HPDE6-E6E7 (cell line): ENCODE results near the gene POLE4.

Experiments
- DNase-seq: peaks from one replicate; pipeline ENCODE4 v3.0.0; 2011; ENCODE audit warnings: missing footprints; ENCODE audit errors: extremely low spot score

The POLE4 gene

GRCh38 chr2:74958274-74959105 is at the start of gene POLE4:
Gene POLE4, plus strand, starts transcription at chr2:74958643. Its CDS starts 37 bp downstream, at chr2:74958680.
- peak; percentile 88 for DNase-seq

DNA sequence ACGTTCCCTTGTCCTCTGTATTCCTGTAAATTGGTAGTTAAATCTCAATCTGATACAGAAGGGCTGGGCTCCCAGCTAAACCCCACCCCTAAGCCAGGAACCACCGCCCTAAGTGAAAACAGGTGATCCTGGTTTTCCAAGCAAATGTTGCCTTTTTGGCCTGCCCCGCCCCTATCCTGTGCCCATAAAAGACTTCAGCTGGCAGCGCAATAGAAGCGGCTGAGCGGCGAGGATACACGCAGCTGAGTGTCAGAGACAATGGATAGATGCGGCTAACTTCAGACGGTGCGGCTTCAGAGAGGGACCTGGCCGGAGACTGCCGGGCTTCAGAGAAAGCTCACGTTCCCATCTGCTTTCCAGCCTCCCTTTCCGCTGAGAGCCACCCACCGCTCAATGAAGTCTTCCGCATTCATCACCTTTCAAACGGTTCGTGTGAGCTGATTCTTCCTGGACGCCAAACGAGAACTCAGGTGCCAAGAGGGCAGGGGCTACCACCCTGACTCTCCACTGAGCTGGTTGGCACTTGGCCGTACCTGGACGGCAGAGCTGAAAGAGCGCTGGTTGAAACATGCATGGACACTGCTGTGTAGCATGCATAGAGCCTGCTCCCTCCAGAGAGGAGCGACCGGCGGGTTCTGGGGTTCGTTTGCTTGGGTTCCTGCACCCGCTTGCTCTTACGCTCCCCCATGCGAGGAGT is 49.5 kb upstream of the POLE4 start:
- DNase-seq: no peak

DNA sequence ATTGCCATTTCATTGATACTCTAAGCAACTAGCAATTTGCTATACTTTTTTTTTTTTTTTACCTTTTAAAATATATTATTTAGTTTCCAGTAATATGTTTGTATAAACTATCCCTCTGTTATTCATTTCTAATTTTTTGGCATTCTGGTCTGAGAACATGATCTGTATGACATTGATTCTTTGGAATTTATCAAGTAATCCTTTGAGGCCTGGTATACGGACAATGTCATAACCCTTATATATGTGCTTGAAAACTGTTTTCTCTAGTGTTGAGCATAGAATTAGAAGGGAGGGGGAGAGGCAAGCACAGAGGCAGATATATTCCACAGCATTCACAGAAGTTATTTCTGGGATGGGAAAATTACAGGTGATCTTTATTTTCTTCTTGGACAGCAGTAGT is 48.2 kb upstream of the POLE4 start:
- no peak for DNase-seq

- DNase-seq: no peak
Measured at GRCh38 chr2:74911061-74911460, 47.4 kb upstream of the POLE4 start.

- DNase-seq: no peak
Measured at GRCh38 chr2:74915743-74916142, 42.7 kb upstream of the POLE4 start.

DNA sequence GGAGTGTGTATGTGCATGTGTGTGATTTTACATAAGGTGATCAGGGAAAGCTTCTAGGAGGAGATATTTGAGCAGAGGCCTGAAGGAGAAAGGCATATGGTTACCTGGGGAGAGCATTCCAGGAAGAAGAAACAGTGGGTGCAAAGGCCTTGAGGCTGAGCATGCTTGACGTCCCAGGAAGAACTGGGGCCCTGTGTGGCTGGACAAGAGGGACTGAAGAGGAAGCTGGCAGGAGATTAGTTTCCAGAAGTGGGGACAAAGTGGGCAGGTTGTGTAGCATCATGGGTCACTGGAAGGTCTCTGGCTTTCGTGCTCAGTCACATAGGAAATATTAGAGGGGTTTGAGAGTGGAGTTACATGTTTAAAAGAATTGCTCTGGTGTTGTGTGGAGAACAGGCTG is 42.0 kb upstream of the POLE4 start:
- no peak for DNase-seq

DNA sequence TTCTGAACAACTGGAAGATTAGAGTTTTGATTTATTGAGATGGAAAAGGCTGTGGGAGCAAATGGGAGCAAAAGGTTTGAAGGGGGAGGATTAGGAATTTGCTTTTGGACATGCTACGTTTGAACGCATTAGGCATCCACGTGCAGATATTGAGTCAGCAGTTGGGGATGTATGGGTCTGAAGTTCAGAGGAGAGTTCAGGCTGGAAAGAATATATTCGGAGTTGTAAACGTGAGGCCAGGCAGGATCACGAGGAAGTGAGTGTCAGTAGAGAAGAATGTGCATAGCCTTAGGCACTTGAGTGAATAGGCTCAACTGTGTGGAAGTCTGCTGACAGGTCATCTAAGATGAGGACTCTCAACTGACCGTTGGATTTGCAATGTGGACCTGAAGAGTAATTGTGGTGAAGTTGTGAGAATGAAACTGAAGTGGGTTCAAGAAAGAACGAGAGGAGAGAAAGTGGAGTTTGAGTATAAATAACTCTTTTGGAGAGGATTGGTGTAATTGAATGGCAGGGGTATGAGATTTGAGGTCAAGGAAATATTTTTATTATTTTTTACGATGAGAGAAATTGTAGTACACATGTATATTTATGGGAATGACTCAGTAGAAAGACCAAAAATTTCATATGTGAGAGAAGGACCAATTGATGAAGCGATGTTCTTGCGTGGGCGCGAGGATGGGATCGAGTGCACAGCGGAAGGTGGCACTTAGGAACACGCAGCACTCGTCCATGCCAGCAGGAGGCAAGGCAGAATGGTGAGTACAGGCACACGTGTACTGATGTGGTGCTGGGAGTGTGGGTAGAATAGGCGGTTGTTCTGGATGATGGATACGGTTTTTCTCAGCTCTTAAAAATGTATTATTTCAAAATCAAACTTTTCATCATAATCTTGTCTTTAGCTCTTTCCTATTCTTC is 40.5 kb upstream of the POLE4 start:
- peak; percentile 82 for DNase-seq

- DNase-seq: no peak
Measured at GRCh38 chr2:74919827-74920226, 38.6 kb upstream of the POLE4 start.

DNA sequence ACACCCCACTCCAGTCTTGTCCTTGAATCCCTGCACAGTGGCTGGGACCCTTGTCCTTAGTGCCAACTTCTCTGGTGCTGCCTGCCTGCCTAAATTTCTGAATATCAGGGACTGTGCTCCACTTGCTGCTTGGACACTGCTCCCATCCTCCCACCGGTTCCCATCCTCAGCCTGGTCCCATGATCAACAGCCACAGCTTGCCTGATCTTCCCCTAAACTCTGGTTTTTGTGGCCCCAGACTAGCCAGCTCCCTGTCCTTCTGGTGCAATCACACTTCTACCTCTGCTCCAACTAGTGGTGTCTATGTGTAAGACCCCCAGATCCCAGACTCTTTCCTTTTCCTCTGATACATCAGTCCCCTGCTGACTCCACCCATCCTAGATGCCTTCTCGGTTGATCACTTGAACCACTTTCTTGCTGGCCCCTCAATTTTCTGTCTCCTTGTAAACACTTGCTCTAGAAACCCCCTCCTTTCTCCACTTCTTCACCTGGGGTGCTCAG is 37.2 kb upstream of the POLE4 start:
- DNase-seq: no peak

- DNase-seq: no peak
Measured at GRCh38 chr2:74922592-74923227, 35.7 kb upstream of the POLE4 start.

- no peak for DNase-seq
Measured at GRCh38 chr2:74924463-74925265, 33.8 kb upstream of the POLE4 start.

DNA sequence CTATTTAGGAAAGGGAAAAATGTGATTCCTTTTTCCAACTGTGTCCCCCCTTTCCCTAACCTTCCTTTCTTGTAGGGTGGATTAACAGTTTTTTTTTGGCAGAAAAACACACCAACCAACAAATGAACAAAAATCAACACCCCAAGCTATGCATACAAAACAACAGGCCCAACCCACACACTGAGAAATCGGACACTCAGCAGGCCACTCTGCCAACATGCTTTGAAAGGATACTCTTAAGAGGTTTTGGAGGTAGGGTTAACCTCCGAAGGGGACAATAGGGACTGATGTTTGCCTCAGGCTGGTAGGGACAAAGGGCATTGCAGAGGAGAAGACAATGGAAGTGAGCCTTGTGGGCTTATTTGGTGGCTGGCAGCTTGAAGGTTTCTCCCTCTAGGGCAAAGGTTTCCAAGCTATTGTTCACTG is 33.1 kb upstream of the POLE4 start:
- no peak for DNase-seq

- no peak for DNase-seq
Measured at GRCh38 chr2:74927621-74928020, 30.8 kb upstream of the POLE4 start.

DNA sequence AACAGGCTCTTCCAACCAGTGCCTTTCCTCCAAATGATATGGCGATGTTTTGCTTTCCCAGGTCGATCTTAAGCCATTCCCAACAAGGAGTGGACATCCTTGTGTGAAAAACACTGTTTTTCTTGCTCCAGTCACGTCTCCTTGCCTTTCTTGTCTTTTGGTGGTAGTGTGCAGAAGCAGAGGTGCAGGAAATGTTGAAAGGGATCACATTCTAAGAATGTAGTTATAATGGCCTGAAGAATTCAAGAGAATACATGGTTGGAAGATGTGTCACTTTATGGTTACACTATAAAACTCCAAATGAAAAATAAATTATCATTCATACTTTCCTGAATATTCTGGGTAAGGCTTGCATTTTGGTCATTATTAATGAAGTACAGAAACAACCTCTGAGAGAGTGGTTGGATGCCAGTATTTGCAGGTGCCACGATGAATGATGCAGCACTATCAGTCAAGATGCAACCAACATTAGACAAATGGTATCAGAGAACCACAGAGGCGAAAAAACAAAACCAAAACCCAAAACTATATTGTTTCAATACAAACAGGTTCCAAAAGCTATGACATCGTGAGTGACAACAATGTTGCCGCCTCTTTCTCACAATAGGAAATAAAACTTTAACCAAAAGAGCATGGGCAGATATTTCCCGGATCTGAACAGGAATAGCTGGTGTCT is 27.5 kb upstream of the POLE4 start:
- no peak for DNase-seq

DNA sequence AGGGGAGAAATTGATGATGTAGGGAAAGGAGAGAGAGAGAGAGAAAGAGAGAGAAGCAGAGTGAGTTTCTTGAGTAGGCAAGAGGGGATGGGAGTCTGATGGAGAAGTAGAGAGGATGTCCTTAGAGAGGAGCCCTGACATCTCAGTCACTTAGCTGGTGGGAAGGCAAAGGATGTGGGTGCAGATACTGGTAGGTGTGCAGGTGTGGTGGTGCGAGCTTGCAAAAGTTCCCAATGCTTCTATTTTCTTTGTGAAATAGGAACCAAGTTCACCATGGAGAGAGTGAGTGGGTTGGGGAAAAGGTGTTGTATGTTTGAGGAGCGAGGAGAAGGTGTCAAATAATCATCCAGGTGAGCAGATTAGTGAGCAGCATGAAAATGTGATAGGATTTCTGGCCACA is 26.5 kb upstream of the POLE4 start:
- DNase-seq: no peak

DNA sequence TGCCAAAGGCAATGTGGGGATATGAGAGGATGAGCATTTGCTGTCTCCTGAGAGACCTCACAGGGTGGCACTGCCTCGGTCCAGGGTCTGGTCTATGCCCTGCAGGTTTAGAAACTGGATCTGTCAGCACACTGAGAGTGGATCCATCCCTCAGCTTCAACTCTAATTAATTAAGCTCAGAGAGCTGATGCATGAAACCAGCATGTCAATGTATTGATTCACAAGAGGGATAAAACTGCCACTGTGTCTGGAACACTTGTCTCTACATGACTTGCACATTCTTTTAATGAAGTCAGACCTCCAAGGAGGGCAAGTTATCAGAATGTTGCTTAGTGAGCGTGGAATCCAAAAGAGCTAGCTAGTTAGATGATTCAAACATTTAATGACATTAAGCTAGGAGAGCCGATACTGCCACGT is 22.5 kb upstream of the POLE4 start:
- peak; percentile 73 for DNase-seq

DNA sequence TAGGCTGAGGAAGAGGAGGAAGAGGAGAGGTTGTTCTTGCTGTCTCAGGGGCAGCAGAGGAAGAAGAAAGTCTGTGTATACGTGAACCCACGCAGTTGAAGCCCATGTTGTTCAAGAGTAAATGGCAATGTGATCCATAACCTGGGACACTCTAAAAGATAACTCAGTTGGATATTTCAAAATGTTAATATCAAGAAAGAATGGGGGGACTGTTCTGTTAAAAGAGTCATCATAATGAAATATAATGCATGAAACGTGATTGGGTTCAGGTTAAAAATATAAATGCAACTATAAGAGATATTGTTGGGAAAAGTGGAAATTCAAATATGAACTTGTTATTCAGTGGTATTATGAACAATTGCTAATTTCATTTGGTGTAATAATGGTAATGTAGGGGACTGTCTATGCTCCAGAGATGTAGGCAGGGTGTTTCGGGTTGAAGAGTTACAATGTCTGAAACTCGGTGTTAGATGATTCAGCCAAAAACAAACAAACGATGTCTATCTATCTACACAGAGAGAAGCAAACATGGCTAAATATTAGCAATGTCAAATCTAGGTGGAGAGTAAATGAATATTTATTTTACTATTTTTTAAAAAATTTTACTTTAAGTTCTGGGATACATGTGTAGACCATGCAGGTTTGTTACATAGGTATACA is 21.1 kb upstream of the POLE4 start:
- DNase-seq: no peak

DNA sequence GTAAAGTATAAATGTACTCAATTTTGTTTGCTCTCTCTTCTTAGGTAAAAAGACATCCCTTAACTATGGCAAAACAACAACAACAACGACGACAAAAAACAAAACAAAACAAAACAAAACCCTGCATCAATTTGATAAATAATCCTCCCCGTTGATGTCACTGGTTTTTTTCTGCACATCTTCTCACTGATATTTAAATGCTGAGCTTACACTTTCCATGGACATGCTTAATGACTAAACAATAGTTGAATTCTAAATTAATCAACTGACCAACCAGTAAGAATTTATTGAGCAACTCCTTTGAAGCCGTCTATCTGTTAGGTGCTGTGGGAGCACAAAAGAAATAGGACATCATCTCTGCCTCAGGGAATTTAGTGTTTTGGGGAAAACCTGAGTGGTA is 20.2 kb upstream of the POLE4 start:
- DNase-seq: no peak
